Astrocyte (in vitro differentiated cells and primary cell): ENCODE results near the gene OLFML2B. TPM values are rescaled to one million over a fixed set of nuclear protein-coding genes. Genes with fewer than 3 reads are reported as not detected.

Source experiments
- DNase-seq: peaks from one replicate; pipeline ENCODE4 v3.0.0-alpha.2; 2010; ENCODE audit warnings: low read depth
- FAIRE-seq: peaks from 2 replicates; lab custom pipeline; 2011; peaks lifted over from hg19 to GRCh38; lab: Jason Lieb, UNC
- H2AFZ ChIP-seq: 2 replicates; pipeline ENCODE4 v1.6.0; 2012; ENCODE audit warnings: low read depth, low read length, inconsistent platforms
- H3K27ac ChIP-seq: 2 replicates; pipeline ENCODE4 v1.5.1; 2011; ENCODE audit warnings: low read depth, low read length, inconsistent platforms
- H3K27me3 ChIP-seq: 2 replicates; pipeline ENCODE4 v1.6.0; 2011; ENCODE audit warnings: low read length, inconsistent platforms; ENCODE audit not compliant: insufficient read depth
- H3K36me3 ChIP-seq: 2 replicates; pipeline ENCODE4 v1.5.1; 2011; ENCODE audit warnings: low read length, inconsistent platforms; ENCODE audit not compliant: insufficient read depth
- H3K4me1 ChIP-seq: 2 replicates; pipeline ENCODE4 v1.5.1; 2011; ENCODE audit warnings: low read length, inconsistent platforms; ENCODE audit not compliant: insufficient read depth
- H3K4me2 ChIP-seq: 2 replicates; pipeline ENCODE4 v1.6.0; 2012; ENCODE audit warnings: low read length, inconsistent platforms
- H3K4me3 ChIP-seq: 2 replicates; pipeline ENCODE4 v1.5.1; 2011; ENCODE audit warnings: low read depth, mild to moderate bottlenecking, low read length, inconsistent platforms; ENCODE audit not compliant: insufficient read depth
- H3K79me2 ChIP-seq: 2 replicates; pipeline ENCODE4 v1.6.0; 2012; ENCODE audit warnings: mild to moderate bottlenecking, low read length, inconsistent platforms; ENCODE audit not compliant: insufficient read depth
- H3K9ac ChIP-seq: 2 replicates; pipeline ENCODE4 v1.6.0; 2012; ENCODE audit warnings: mild to moderate bottlenecking, low read length, inconsistent platforms
- H3K9me3 ChIP-seq: 2 replicates; pipeline ENCODE4 v1.5.1; 2012; ENCODE audit warnings: low read depth, mild to moderate bottlenecking, low read length, inconsistent platforms; ENCODE audit not compliant: insufficient read depth
- H4K20me1 ChIP-seq: 2 replicates; pipeline ENCODE4 v1.6.0; 2012; ENCODE audit warnings: low read length, inconsistent platforms; ENCODE audit not compliant: insufficient read depth
- H3K27ac Mint-ChIP-seq: one replicate; pipeline ENCODE4 v1.8.0; 2021; ENCODE audit warnings: mild to moderate bottlenecking, mixed read lengths; ENCODE audit not compliant: unreplicated experiment
- H3K27me3 Mint-ChIP-seq: one replicate; pipeline ENCODE4 v1.8.0; 2021; ENCODE audit warnings: low read depth, mixed read lengths; ENCODE audit not compliant: unreplicated experiment
- H3K36me3 Mint-ChIP-seq: one replicate; pipeline ENCODE4 v1.8.0; 2021; ENCODE audit warnings: low read depth, mixed read lengths; ENCODE audit not compliant: unreplicated experiment
- H3K4me1 Mint-ChIP-seq: one replicate; pipeline ENCODE4 v1.8.0; 2021; ENCODE audit warnings: low read depth, mixed read lengths; ENCODE audit not compliant: unreplicated experiment
- H3K4me3 Mint-ChIP-seq: one replicate; pipeline ENCODE4 v1.8.0; 2021; ENCODE audit warnings: mild to moderate bottlenecking, moderate library complexity, mixed read lengths; ENCODE audit not compliant: unreplicated experiment
- H3K9me3 Mint-ChIP-seq: one replicate; pipeline ENCODE4 v1.8.0; 2021; ENCODE audit warnings: mild to moderate bottlenecking, mixed read lengths; ENCODE audit not compliant: unreplicated experiment
- EZH2 ChIP-seq: IDR thresholded peaks from 2 replicates; pipeline ENCODE4 v1.6.1; 2012; ENCODE audit warnings: mild to moderate bottlenecking, low read length, inconsistent platforms; ENCODE audit not compliant: insufficient read depth
- total RNA-seq: library from RNA; stranded (reverse); gene quantifications from 2 replicates; pipeline ENCODE4 v1.2.1, GENCODE V29; 2021
- TF ChIP-seq, protein P1 (sequence below): IDR thresholded peaks from 2 replicates; pipeline ENCODE4 v1.5.1; 2011; ENCODE audit warnings: low read depth, mild to moderate bottlenecking, inconsistent platforms, low read length, moderate library complexity; ENCODE audit not compliant: insufficient read depth

OLFML2B gene
- total RNA-seq, 1 donor from 2014 or later, result 14.7 TPM

DNA sequence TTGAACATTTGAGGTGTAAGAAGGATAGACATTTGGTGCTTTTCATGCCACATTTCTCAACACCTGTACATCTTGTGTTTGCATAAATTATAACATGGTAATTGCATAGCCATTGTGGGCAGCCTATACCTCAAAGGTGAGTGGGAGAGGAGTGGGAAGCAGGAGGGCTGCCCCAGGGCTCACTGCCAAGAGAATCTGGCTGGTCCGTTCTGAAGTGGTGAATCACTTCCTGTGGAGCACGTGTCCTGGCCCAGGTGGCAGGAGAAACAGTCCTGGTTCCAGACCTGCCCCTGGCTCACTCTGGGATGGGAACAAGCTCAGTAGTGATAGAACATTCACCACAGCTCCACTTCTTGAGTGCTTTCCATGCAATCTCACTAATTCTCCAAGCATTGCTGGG lies 11.6 kb upstream of the OLFML2B start:
- Histone ChIP-seq H3K9me3 (no peaks in the 10 kb centered on the region), H3K36me3 (no peaks in the 10 kb centered on the region), H3K27me3 (no peaks in the 10 kb centered on the region), H3K9ac (no peak overlapping the region), H3K27ac (no peak overlapping the region), H3K4me1 (peaks cover 9% of the 10 kb centered on the region), H3K4me3 (no peak overlapping the region), H3K4me2 (no peak overlapping the region), H3K79me2 (no peaks in the 10 kb centered on the region), H4K20me1 (no peaks in the 10 kb centered on the region), H2AFZ (no peak overlapping the region)
- Mint-ChIP-seq H3K27me3 (peaks cover 17% of the 10 kb centered on the region), H3K4me3 (no peak overlapping the region), H3K36me3 (peaks cover 2% of the 10 kb centered on the region), H3K4me1 (peaks cover 9% of the 10 kb centered on the region), H3K9me3 (peaks cover 2% of the 10 kb centered on the region), H3K27ac (no peak overlapping the region)
- DNase-seq (peak; percentile 39), FAIRE-seq (no peak)
- TF ChIP-seq, protein P1, sequence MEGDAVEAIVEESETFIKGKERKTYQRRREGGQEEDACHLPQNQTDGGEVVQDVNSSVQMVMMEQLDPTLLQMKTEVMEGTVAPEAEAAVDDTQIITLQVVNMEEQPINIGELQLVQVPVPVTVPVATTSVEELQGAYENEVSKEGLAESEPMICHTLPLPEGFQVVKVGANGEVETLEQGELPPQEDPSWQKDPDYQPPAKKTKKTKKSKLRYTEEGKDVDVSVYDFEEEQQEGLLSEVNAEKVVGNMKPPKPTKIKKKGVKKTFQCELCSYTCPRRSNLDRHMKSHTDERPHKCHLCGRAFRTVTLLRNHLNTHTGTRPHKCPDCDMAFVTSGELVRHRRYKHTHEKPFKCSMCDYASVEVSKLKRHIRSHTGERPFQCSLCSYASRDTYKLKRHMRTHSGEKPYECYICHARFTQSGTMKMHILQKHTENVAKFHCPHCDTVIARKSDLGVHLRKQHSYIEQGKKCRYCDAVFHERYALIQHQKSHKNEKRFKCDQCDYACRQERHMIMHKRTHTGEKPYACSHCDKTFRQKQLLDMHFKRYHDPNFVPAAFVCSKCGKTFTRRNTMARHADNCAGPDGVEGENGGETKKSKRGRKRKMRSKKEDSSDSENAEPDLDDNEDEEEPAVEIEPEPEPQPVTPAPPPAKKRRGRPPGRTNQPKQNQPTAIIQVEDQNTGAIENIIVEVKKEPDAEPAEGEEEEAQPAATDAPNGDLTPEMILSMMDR, result no peak
- no peak for TF ChIP-seq EZH2

DNA sequence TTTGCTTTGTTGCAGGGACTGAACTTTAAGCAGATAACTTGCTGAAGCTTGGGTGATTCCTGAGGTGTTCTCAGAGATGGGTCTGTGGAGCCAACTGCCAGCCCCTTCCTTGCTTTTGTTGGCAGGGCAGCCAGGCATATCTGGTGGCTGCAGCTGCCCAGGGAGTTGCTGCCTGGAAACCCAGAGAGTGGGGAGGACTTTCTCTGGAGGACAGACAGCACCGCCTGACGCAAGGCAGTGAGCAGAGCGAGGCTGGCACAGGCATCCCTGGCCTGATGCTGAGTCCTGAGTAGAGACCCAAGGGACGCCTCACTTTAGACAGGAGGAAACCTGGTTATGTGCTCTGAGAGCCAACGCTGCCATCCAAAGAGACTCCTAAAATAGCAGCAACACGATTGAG lies 9.8 kb upstream of the OLFML2B start:
- no peak overlapping the region for H3K27ac Mint-ChIP-seq
- no peak overlapping the region for H3K9ac ChIP-seq
- no peak overlapping the region for H3K4me3 ChIP-seq
- H3K27me3 Mint-ChIP-seq, result peaks cover 23% of the 10 kb centered on the region
- no peak overlapping the region for H2AFZ ChIP-seq
- H3K36me3 ChIP-seq, result no peaks in the 10 kb centered on the region
- no peak for DNase-seq
- peaks cover 12% of the 10 kb centered on the region for H3K4me1 Mint-ChIP-seq
- no peak for TF ChIP-seq EZH2
- TF ChIP-seq, protein P1, result no peak
- no peaks in the 10 kb centered on the region for H3K79me2 ChIP-seq
- FAIRE-seq, result no peak
- peaks cover 2% of the 10 kb centered on the region for H3K36me3 Mint-ChIP-seq
- H3K27ac ChIP-seq, result no peak overlapping the region
- no peaks in the 10 kb centered on the region for H4K20me1 ChIP-seq
- H3K9me3 Mint-ChIP-seq, result peaks cover 2% of the 10 kb centered on the region
- peaks cover 9% of the 10 kb centered on the region for H3K4me1 ChIP-seq
- no peaks in the 10 kb centered on the region for H3K9me3 ChIP-seq
- H3K4me2 ChIP-seq, result no peak overlapping the region
- H3K27me3 ChIP-seq, result no peaks in the 10 kb centered on the region
- no peak overlapping the region for H3K4me3 Mint-ChIP-seq

DNA sequence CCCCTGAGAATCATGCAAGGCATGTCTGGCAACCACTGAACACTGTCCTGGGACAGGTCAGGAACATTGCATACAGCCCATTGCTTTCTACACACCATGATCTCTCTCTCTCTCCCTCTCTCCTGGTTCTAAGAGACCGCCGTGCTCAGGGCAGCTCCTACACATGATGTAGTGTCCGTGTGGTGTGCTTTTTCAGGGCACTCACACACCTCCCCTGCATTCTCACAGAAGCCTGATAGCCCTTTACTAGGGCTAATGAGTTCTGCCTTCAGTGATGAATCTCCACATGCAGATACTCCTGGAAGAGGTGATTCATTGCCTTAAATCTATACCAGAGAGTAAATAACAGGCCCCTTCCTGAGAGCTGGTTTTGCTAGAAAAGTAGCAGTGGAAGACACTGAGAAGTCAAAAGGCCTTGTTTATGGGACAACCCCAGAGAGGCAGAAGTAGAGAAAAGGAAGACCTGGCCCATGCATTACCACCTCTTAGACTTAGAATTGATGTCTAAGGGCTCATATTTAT lies 7.2 kb upstream of the OLFML2B start:
- TF ChIP-seq, protein P1, result no peak
- TF ChIP-seq EZH2, result no peak
- no peaks in the 10 kb centered on the region for H3K79me2 ChIP-seq
- Mint-ChIP-seq H3K9me3 (peaks cover 2% of the 10 kb centered on the region), H3K27ac (no peak overlapping the region), H3K4me3 (no peak overlapping the region), H3K36me3 (peaks cover 7% of the 10 kb centered on the region), H3K27me3 (peaks cover 36% of the 10 kb centered on the region), H3K4me1 (peaks cover 10% of the 10 kb centered on the region)
- H3K9me3 ChIP-seq, result no peaks in the 10 kb centered on the region
- no peak overlapping the region for H3K4me3 ChIP-seq
- no peak overlapping the region for H2AFZ ChIP-seq
- H3K9ac ChIP-seq, result no peak overlapping the region
- H3K27me3 ChIP-seq, result no peaks in the 10 kb centered on the region
- H3K27ac ChIP-seq, result no peak overlapping the region
- no peaks in the 10 kb centered on the region for H3K36me3 ChIP-seq
- H3K4me1 ChIP-seq, result peaks cover 5% of the 10 kb centered on the region
- H4K20me1 ChIP-seq, result no peaks in the 10 kb centered on the region
- DNase-seq, result no peak
- no peak overlapping the region for H3K4me2 ChIP-seq
- FAIRE-seq, result no peak
